Right renal pelvis (tissue), 4 donors: ENCODE measurements around the gene FBN1. TPM values are rescaled to one million over a fixed set of nuclear protein-coding genes. Genes with fewer than 3 reads are reported as not detected.

Experiments used
- DNase-seq, 4 donors: peaks; one replicate each; pipeline ENCODE4 v3.0.0-alpha.2; 2013; ENCODE audit warnings: low read depth in 4 of 4, low spot score in 3 of 4, missing footprints in 1 of 4
- polyA plus RNA-seq, 4 donors: library from polyadenylated mRNA; unstranded; fragments of 120-200 nt; gene quantifications; one replicate each; pipeline ENCODE4 v1.2.1, GENCODE V29; 2013; ENCODE audit not compliant: insufficient read length in 4 of 4

FBN1 gene
- polyA plus RNA-seq, 4 donors: 94.5 to 113 (median 109) TPM

DNA sequence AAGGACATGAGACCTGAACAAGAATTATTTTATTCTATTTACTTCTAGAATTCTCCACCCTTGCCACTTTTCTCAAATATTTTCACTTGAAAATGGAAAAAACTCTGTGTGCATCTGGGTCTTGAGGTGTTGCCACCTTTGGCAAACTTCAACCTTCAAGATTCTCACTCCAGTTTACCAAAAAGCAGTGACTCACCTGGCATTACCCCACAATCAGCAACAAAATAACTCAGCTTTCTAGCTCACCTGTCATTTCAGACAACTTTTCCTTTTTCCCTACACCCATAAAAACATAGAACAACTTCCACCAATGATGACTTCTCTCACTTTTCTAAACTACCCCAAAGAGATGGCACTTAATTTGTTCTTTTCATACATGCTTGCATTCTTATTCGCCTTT is 198.5 kb downstream of the FBN1 start:
- no peak for DNase-seq

DNA sequence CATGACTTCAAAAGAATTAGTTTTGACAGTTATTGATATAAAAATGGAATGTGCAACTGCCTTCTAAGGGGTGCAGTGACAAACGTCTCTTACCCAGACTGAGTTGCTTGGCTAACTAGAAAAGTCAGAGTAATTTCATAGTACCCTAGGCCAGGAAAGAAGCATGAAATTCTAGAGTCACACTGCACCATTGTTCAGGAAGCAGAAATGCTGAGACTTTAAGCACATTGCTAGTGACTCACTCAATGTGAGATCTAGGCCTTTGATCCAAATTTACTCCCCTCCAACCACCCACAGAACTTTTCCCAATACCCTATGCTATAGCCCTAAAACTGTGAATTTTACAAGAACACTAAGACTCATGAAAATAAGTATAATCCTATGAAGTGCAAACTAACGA is 203.5 kb downstream of the FBN1 start:
- no peak for DNase-seq

DNA sequence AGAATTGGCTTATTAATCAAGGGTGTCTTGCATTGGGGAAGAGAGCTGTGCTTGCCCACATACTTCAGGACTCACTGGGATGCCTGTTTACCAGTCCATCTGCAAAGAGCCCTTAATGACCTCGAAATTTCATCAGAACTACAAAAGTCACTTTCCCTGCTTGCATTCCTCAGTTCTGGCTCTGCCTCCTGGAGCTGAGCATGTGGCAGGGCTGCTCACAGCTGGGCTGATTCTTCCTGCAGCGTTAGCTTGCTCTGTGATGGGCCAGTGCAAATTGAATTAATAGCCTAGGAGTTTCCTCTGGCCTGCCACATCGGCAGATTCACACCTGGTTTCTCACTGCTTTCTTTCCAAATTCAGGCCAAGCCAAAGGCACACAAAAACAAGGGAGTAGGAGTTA is 205.4 kb downstream of the FBN1 start:
- DNase-seq: no peak

DNA sequence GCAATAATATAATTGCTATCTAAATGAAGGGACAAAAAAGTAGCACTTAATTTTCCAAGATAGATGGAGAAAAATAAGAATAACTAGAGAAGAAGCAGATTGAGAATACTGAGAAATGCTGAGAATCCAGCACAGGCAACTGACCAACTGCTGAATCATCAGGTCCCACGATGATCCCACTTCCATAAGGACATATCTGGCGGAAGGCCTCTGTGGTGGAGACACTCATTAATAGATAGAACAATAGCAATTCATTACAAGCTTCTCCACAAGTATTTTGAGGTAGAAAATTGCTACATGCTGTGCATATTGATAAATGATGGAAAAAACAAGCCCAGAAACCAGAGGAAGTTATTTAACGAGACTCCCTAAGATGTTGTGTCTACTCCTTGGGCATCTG is 208.3 kb downstream of the FBN1 start:
- DNase-seq: no peak

DNA sequence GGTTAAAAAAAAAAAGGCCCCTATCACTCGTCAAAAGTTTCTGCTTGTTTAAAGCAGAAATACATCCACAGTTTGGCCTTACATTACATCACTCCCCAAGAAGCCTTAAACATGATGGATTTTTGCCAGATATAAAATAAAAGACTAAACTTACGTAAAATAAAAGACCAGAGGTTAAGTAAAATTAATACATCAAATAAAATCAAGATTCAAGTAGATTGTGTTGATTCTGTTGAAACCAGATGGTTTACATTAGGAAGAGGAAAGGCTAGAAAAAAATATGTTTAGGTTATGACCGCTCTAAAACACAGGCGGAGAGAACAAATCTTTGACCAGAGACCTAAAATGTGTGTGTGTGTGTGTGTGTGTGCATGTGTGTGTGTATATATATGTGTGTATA is 210.2 kb downstream of the FBN1 start:
- peak in 3 of 4 donors; percentile 22 to 40 (median 36) for DNase-seq

DNA sequence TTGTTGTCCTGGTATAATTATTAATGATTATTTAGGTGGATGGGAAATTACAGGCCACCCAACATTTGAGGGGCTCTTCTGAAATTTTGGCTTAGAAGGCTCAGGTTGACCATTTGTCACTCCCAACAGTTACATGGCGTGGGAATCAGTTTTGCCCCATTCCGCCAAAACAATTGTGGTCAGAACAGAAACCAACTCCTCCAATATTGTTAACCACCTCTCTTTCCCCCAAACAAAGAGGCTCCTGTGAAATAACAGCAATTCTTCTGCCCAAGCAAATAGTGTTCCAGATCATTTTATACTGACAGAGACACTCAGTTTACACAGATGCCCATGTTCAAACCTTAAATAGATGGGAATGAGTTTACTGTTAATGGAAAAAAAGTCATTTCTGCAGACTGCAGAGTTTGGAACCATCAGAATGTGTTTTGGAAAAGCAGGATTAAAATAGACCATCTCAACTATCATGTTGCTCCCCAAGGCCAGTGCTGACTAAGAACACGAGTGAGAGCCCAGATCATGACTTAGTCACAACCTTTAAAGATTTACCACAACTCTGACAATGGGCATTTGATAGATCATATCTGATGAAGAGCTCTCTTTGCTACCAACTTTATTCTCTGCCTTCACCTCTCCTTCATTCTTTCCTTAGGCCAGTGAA is 212.2 kb downstream of the FBN1 start:
- no peak for DNase-seq

DNA sequence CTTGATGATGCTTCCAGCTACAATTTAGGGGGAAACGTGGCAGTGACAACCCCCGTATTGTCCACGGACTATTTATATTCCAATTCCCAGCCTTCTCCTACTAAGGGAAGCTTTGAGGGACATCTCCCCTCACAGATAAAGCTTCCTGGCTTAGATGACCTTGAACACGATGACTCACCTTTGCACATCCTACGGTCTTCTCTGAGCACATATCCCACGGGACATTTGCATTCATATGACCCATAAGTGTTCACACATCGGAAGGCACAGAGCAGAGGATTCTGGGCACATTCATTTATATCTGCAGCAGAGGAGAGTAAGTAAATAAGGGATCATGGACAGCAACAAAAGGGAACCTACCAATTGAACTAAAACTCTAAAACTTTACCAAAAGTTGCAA is 212.8 kb downstream of the FBN1 start:
- no peak for DNase-seq

DNA sequence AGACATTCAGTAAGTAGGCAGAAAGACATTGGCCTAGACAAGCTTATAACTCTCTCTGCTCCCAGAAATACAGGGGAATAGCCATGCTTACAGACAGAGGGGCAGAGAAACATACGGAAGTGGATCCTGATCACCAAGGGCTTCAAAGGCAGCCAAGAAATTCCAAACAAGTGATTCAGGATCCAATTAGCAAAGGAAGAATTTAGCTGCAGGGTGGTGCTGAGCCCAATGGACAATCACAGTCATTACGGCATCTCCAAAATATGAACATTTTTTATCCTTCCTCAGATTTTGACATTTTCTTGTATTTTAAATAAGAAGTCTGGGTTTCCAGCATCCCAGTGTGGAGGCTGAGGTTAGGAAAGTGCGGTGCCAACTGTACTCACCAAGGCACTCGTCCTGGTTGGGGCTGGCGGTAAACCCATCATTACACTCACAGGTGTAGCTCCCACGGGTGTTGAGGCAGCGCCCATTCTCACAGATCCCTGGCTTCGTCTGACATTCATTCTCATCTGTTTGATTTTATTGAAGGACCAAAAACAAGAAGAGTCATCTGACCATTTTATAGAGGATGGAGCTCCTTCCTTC is 217.5 kb downstream of the FBN1 start:
- DNase-seq: no peak

DNA sequence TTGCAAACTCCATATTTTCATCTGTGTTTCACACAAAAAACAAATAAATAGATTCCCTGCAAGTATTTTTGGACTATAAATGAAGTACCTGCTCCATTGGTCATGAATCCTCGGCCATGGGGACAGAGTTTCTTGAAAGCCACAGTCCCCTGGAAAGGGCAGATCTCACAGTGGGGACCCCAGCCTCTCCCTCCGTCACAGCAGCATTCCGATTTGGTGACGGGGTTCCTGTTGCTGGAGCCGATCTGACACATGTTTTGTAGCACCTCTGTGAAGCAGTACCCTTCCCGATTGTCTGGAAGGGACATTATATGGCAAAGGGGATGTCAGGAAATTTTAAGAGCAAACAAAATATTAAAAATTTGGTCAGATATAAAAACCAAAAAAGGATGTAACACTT is 218.0 kb downstream of the FBN1 start:
- no peak for DNase-seq

DNA sequence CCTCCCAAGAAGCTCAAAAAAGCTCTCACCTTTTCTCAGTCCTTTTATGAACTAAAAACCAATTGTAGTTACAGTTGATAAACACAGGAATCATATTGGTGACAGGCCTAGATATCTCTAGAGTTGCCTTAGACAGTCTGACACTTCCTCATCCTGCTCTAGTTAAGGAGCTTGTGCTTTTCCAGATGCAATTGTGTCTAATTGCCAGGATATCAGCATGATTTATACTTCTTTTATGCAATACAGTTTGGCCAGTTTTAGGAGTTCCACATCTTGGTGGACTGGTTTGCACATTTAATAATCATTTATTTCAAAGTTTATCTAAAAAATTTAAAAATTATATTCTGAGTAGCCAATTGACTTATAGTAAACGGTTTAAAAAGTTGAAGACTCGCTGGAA is 218.6 kb downstream of the FBN1 start:
- DNase-seq: no peak

DNA sequence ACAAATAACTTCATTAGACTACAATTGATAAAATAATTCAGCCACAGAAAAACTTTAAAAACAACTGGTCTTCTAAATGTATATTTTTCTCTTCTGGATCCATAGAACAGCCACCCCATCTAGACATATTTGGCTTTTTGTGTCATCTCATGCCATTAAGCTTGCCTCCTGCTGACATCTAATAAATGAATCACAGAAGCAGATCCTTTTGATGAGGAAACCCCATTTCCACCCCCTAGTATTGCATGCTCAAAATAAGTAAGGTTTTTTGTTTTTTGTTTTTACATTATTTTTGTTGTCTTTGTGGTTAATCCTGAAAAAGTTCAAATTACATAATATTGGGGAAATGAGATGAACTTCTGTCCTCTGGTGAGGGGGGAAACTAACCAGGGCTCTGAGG is 219.5 kb downstream of the FBN1 start:
- no peak for DNase-seq

DNA sequence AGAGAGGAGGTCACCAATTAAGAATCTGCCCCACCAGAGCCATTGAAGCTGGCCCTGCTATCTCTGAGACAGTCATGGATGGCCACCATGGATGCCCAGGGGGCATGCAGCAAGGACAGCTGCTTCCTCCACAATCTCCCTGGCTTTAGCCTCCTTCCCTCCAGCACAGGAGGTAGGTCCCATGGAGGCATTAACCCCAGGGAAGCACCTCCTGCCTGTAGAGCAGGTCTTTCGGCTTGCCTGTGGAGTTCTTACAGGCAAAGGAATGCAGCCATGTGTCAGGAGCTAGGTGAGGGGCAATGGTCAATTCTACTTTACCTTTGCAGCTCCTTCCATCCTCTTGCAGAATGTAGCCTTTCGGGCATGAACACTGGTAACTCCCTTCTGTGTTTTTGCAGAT is 220.5 kb downstream of the FBN1 start:
- no peak for DNase-seq

DNA sequence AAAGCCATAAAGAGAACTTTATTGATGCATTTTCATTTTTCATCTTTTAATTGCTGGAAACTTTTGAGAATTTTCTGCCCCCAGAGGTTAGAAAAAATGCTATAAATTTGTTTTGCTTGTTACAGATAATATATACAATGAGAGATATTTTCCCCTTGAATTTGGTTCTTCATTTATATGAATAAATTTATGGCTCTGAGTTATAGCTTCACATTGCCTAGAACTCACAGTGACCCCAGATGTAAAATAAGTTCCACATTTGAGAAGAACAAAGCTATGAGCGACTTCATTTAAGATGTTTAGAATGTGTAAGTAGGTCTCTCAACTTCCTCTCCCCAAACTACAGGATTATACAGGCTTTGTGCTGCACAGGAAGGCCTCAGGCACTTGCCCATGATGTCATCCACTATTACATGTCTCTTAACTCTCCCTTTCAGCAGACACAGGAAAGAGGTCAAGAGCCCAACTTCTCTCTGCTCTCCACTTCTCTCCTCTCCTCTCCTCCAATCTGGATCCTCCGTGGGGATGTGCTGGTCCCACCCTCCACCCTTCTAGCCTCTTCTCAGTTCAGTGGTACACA is 221.5 kb downstream of the FBN1 start:
- peak in 3 of 4 donors; percentile 16 to 37 (median 22) for DNase-seq

DNA sequence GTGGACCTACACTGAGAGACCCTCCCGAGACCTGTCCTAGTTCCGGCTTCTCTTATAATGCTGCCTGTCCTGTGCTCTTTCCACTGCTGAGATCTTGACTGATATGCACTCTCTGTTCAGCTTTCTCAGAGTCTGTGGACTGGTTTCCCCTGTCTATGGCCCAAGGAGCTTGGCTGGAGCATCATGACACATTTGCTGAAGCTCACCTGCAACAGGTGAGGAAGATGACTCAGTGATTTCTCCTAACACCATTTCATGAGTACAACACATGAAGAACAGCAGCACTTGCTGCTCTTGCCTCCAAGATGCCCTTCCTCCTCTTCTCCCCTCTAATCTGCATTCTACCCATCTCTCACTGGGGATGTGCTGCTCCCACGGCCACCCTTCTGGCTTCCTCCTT is 222.2 kb downstream of the FBN1 start:
- no peak for DNase-seq

DNA sequence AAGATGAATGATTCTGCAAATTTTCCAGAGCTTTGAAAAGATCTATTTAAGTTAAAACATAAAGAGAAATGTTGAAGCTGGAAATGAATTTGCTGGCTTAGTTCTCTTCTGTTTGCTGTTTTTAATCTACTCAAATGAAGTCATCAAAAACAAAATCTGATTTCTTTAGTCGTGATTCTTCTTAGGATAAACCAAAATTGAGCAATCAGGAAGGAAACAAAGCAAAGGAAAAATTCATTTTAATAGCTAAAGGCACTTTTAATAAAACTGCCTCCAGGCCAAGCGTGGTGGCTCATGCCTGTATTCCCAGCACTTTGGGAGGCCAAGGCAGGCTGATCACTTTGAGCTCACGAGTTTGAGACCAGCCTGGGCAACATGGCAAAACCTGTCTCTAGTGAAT is 223.1 kb downstream of the FBN1 start:
- DNase-seq: no peak

DNA sequence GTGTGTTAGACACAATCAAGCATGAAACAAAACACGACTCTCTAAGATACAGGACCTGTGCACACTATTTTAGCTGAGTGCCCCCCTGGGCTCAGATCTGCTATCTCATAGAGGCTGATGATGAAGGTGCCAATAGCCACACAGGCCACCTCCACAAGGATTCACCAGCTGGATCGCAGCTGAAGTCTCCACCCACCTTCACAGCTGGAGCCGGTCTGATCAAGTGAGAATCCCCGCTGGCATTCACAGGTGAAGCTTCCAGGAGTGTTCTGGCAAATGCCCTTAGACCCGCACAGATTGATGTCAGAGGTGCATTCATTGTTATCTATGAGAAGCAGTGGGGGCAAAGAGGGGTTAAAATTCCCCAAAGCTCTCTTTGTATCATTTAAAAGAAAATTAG is 224.1 kb downstream of the FBN1 start:
- no peak for DNase-seq

DNA sequence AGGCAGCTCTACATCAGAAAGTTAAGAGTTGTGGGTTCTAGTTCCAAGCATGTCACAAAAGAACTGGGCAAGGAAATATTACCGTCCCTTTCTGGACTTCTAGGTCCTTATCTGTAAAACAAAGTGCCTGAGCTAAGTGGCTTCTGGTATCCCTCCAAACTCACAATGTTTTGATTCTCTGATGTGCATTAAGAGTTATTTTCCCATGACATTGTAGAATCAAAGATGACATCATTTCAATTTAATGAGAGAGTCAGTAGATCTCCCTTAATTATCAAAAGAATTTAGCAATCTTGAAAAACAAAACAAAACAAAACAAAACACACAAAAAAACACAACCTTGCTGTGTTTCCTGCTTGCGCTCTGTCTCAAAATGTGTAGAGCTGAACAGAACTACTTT is 225.6 kb downstream of the FBN1 start:
- no peak for DNase-seq

DNA sequence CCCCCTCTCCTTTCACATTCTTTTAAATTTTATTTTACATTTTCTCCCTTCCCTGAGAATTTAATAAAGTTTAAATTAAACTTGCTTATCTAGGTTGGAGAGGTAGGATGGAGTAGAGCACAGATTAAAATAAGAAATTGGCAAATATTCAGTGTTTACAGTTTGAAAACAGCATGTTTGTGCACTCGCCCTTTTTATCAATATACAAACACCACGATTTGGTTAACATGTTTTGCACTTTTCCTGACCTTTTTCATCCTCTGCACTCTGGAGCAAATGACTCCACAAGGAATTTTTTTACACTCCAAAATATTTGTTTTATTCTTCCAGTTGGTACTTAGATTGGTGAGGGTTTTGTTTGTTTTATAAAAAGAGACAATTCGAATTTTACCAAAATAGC is 227.2 kb downstream of the FBN1 start:
- DNase-seq: no peak

DNA sequence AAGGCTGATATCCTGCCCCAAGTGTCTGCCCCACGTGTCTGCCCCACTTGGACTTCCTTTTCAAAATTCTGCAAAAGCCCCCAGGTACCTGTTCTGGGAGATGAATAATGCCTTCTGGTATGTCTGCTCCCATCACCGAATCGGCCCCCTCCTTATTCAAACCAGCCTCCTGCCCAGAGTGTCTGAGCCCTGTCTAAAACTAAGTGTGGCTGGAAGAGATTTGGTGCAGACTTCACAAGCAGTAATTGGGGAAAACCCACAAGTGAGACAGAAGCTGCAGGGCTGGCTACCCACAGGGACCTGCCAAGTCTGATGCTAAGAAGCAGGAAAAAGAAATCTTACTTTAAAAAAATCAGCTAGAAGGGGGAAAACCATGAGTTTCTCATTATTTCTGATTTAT is 229.2 kb downstream of the FBN1 start:
- DNase-seq: no peak

DNA sequence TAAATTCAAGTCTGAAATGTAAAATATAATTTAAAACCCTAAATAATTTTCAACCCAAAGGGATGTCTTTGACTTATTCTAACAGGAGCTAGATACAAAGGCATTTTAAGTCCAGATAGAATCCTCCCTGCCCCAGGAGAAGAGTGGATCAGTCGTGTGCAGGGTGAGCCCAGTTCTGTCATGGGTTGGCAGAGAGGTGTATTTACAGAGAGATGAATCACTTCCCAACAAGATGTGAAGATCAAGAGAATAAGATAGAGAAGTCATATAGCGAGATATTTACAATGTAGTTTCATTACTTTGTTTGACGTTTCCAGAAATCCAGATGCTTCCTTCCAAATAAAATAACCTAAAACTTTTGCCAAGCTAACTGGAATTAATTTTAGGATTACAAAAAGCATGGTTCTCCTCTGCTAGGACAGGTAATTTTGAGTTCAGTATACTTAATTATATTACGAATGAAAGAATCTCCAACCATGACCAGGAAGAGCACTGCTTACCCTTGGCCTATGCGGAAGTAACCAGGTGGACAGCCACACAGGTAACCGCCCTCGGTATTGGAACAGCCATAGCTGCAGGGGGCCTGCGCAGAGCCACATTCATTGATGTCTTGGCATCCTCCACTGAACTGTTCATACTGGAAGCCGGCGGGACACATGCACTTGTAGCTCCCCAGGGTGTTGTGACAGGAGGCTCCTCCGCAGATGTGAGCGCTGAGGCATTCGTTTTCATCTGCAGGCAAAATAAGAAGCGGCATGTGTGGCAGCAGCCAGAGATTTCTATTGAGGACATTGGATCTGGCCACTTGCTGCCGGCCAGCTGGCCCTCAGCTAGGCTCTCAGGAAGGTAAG is 230.2 kb downstream of the FBN1 start:
- DNase-seq: no peak

DNA sequence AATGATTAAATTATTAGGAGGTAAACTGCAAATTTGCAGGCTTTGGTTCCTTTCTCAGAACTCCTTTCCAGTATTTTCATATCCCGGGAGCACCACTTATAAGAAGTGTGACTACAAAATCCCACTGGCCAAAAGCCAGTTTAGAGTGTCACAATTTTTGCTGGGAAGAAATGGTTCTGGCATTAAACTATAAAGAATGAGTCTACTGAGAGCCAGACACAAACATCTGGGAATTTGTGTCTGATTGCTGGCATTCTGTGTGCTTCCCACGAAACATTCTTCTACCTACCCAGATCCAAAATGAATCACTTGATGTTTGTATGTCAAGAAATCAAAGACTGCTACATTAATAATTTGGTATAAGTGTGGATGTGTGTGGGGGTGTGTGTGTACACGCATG is 231.5 kb downstream of the FBN1 start:
- DNase-seq: no peak

DNA sequence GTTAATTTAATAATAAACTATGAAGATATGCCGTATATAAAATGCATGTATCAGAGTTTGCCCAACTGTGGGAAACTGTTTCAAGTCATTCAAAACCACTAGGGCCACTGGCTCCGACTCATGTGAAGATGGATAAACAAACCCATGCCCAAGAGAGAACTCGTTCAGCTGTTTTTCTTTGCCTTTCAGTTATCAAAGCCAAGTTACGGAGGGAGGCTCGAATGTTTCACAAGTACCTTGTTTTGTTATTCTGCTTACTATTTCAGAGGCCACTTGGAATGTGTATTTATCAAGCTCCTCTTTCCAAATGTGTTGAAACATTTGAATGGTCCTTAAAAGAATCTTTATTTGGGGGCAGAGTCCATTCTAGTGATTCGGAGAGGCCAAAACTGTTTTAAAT is 232.2 kb downstream of the FBN1 start:
- no peak for DNase-seq
